HFF-Myc (cell line): ENCODE data around the gene DRAXIN.

Experiments
- DNase-seq: peaks from one replicate; pipeline ENCODE4 v3.0.0-alpha.2; 2011; ENCODE audit warnings: low read depth; ENCODE audit errors: extremely low read depth
- H3K4me3 ChIP-seq: replicated peaks from 2 replicates; pipeline ENCODE4 v1.5.1; 2011; ENCODE audit warnings: low read depth, mild to moderate bottlenecking, control low read depth, low read length
- TF ChIP-seq, protein P1 (sequence below): IDR thresholded peaks from 2 replicates; pipeline ENCODE4 v1.5.1; 2012; ENCODE audit warnings: mild to moderate bottlenecking, low read depth, low read length, control low read depth; ENCODE audit errors: missing control alignments

The DRAXIN gene

DNA sequence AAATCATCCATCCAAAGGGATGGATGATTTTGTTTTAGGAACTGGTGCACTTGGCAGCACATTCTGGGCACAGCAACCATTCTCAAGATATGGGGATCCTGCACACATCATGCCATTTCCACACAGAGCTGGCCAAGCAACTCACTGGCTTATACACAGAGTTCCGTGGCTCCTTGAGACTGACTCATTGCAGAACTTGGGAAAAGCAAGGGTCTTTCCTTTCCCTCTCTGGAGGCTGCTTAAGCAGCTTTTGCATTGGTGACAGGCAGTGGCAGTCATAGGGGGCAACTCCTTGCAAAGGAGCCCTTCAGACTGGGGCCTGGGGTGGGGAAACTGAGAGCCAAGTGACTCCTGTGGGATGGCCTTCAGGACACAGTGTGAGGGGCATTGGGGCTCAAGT, 8.7 kb upstream of the DRAXIN start:
- no peak overlapping the region for H3K4me3 ChIP-seq
- TF ChIP-seq, protein P1, sequence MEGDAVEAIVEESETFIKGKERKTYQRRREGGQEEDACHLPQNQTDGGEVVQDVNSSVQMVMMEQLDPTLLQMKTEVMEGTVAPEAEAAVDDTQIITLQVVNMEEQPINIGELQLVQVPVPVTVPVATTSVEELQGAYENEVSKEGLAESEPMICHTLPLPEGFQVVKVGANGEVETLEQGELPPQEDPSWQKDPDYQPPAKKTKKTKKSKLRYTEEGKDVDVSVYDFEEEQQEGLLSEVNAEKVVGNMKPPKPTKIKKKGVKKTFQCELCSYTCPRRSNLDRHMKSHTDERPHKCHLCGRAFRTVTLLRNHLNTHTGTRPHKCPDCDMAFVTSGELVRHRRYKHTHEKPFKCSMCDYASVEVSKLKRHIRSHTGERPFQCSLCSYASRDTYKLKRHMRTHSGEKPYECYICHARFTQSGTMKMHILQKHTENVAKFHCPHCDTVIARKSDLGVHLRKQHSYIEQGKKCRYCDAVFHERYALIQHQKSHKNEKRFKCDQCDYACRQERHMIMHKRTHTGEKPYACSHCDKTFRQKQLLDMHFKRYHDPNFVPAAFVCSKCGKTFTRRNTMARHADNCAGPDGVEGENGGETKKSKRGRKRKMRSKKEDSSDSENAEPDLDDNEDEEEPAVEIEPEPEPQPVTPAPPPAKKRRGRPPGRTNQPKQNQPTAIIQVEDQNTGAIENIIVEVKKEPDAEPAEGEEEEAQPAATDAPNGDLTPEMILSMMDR = no peak
- no peak for DNase-seq

DNA sequence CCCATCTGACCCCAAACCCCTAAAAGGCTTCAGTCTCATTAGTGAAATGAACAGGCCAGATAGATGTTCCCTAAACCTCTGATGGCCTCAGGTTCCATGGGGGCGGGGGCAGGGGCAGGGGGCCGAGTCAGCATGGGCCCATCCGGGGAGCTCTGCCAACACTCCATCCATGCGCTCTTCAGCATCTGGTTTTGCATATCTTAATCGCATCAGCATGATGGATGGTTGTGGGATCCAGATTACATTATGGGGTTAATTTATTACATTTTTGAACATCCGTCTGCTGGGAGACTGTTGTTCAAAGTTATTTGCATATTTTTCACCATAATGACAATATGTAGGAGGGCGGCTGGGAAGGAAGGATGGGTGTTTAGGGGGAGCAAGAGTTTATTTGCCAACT, 7.4 kb upstream of the DRAXIN start:
- no peak overlapping the region for H3K4me3 ChIP-seq
- TF ChIP-seq, protein P1 = no peak
- DNase-seq = no peak

GRCh38 chr1:11685210-11685752, 6.2 kb upstream of the DRAXIN start:
- H3K4me3 ChIP-seq = no peak overlapping the region
- no peak for DNase-seq
- TF ChIP-seq, protein P1 = no peak

DNA sequence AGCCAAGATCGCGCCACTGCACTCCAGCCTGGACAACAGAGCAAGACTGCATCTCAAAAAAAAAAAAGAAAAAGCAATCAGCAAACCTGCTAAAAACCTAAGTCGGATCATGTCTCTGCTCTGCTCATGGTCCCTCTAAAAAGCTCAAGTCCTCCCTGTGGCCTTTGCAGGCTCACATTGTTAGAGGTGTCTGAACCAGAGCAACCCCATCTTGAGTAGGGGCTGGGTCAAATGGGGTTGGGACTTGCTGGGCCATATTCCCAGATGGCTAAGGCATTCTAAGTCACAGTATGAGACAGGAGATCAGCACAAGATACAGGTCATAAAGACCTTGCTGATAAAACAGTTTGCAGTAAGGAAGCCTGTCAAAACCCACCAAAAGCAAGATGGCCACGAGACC, 3.0 kb upstream of the DRAXIN start:
- DNase-seq = no peak
- no peak overlapping the region for H3K4me3 ChIP-seq
- TF ChIP-seq, protein P1 = no peak

GRCh38 chr1:11690397-11691301, 861 bp upstream of the DRAXIN start:
- DNase-seq = no peak
- TF ChIP-seq, protein P1 = no peak
- 0 out of 2 replicates have a peak overlapping the region, but pooled peaks have one; percentile 9 for H3K4me3 ChIP-seq

GRCh38 chr1:11691928-11692711, 610 bp downstream of the DRAXIN start:
- no peak overlapping the region for H3K4me3 ChIP-seq
- no peak for DNase-seq
- TF ChIP-seq, protein P1 = no peak
